Activated CD8-positive, alpha-beta memory T cell treated with anti-CD3 and anti-CD28 coated beads, Interleukin-2, amount 50 U/mL, for 48 hours (primary cell): ENCODE measurements around the gene ZNRF3.
"Not testable (repeated sequence)": the region's sequence is repeated elsewhere in the genome, so short reads cannot be mapped to it uniquely, and the experiment has no call there.

Experiments
- DNase-seq: peaks from one replicate; pipeline ENCODE4 v3.0.0-alpha.2; 2020

ZNRF3 gene

DNA sequence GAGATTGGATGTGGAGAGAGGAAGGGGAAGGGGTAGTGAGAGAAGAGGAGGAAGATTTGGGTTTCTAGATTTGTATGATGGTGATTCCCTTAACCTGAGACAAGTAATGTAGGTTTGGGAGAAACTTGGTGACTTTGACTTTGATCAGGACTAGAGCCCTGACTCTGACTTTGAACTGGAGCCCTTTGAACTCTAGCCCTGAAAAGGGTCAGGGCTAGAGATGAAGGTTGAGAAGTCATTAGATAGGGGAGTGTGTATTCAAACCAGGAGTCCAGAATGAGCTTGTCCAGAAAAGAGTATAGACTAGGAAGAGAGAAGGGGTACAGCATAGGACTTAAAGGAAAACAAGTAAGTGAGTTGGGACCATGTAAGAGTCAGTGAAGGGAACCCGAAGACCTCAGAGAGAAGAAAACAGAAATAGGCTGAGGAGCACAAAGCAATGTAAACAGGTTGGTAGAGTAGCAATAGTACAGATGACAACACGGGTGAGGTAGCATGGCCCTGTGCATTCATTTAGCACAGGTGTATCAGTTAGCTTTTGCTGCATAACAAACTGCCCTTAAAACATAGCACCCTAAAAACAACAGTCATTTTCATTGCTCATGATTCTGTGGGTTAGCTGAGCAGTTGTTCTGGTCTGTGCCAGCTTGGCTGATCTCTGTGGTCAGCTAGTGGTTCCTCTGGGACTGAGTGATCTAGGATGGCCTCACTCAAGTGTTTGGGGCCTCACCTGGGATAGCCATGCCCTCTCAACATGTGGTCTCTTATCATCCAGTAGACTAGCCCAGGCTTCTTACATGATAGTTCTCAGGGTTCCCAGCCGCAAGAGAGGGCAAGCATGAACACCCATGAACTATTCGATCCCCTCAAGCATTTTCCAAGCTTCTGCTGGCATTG, 135.2 kb downstream of the ZNRF3 start:
- no peak for DNase-seq

DNA sequence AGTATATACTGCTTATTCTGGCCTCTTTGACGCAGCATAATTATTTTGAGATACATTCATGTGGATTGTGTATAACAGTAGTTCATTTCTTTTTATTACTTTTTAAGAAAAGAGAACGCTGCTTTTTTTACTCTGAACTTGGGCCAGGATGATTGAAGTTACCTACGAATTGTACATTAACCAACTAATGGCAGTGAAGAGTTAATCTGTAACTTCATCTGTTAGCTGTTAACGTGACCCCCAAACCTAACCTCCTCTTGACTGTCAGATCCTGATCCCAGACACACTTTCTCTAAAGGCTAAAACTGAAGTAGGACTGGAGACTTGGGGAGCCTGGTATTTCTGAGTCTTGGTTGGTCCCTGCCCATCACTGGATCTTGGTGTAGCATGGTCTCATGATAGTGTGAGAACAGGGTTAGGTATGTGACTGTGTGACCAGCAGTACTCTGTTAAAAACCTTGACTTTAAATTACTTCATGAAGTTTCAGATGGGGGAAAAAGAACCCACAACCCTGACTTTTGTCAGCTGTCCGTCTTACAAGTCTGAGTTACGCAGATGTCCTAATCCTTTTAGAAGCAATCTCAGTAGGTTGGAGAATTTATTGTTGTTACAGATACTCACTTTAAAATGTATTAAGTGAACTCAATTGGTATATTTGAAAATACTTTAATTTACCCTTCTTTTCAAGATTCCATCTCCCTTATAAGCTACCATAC, 138.9 kb downstream of the ZNRF3 start:
- no peak for DNase-seq

DNA sequence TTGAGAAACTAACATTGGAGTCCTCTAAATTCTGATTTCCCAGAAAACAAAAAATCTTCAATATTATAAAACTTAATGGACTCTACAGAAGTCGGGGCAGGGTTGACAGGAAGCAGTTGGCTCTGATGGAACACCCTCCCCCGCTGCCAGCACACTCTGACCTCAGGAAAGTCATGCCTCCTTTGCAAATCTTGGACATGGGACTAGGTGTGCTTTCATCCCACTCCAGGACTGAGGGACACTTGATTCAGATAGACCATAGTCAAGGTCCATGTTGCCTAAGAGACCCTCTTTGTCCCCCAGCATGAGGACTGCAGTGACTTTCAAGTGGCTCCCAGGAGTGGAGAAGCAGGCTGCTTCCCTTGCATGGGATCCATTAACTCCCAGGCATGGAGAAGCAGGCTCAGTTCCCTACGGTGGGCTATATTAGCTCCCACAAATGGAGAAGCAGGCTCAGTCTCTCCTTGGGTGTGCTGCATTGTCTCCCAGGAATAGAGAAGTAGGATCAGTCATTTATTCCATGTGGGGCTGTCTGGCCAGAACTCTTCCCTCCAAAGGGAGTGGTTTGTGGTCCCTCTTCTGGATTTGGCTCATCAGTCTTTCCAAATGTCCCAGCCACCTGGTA, 139.9 kb downstream of the ZNRF3 start:
- DNase-seq = no peak

DNA sequence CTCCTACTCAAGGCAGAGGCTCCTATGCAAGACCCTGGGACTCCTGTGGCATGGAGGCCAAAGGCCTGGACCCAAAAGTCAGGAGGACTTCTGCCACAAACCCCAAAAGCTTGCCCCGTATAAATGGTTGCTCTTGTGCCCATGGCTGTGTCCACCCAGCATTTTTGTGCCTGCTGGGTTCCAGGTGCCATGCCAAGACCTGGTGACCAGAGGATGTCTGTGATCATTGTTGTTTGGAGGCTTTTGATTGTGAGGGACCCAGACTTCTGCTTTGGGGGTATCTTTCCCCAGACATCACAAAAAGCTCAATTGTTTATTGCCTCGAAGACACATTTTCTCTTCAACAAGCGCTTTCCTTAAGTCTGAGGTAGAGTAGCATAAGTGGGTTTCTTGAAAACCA, 143.2 kb downstream of the ZNRF3 start:
- no peak for DNase-seq

DNA sequence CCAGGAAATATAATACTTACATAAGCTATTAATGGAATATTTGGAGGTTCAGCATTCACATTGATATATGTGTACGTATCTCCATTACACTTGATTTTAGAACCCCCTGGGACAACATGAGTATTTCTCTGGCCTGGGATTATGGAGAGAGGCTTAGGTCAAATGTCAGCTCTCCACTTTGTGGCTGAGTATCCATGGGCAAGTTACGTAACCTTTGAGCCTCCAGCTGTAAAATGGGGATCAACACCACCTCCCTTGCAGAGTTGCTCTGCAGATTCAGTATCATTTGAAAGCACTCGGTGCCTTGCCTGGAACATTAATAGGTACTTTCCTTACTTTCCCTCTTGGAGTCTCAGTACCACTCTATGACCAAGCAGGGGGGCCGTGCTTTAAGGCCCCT, 145.1 kb downstream of the ZNRF3 start:
- no peak for DNase-seq

DNA sequence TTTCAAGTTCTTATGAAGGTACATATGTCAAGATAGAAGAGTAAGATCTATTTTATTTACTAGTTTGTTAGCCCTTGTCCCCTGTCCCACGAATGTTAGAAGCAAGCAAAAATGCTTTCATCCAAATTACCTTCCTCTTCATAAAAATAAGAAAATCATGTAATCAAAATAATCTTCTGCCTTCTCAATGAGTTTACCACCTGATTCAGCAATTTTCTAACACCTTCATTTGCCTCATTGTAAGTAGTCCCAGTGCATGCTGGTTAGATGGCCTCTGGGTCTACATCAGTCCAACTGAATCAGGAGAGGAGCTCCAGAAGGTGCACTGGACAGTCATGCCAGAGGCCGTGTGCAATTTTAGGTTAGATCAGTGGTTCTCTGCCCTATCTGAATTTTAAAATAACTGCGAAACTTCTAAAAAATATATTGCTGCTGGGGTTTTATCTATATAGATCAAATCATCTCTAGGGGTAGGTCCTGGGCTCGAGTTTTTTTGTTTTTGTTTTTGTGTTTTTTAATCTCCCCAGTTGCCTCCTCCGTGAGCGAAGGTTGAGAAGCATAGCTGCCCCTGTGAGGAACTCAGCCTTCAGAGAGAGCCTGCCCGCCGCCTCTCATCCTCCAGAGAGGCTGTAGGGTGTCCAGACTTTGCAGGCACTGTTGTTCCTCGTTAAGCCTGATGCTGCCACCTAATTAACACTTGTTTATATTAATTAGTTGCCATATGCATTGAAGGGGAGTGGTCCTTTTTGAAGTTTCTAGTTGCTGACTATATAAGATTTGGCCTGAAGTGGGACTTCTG, 146.0 kb downstream of the ZNRF3 start:
- no peak for DNase-seq

DNA sequence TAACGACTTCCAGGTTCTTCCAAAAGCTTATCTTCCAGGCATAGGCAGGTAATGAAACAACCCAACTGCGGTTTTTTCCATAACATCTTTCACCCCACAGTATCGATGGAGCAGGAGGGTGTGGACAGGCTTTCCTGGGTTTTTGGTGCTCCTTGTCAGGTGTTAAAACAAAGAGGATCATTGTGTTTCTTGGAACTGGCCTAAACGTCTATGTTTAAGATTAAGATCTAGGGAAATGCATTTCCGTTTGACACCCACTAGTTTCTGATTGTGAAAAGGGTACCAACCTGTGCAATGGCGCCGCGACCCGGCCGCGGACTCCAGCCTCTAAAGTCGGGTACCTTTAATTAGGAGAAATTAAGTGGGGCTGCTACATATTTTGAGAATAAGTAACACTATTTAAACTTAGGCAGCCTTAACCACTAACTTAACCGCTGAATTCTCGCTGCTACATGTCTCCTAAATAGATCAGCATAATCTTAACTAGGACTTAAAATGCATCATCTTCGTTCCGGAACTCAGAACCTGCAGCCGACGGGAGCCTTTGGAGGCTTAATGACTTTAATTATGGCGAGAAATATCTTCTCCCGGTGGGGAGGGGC, 146.7 kb downstream of the ZNRF3 start:
- DNase-seq = no peak

DNA sequence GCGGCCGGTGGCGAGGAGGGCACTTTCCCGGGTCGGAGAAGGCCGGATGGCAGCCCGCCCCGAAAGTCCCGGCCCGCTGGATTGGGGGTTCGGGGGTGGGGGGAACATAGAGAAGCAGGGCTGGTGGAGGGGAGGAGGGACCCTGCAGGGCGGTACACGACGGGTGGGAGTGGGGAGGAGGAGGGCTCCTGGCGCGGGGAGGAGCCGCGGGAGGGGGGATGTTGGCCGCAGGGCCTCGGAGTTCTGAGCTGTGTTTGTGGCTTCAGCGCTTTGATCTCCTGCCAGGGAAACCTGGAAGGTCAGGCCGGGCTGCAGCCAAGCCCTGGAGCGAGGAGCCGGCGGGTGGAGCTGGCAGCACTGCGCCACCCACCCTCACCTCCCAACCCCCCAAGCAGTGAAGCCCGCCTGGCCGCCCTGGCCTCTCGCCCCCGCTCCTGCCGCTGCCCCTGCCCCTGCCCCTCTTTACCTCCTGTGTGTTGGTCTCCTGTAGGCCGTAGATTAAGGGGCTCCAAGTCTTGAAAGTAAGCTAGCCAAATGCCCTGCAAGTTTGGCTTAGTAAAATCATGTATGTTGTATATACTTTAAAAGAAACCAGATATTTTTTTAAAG, 147.3 kb downstream of the ZNRF3 start:
- DNase-seq = no peak

DNA sequence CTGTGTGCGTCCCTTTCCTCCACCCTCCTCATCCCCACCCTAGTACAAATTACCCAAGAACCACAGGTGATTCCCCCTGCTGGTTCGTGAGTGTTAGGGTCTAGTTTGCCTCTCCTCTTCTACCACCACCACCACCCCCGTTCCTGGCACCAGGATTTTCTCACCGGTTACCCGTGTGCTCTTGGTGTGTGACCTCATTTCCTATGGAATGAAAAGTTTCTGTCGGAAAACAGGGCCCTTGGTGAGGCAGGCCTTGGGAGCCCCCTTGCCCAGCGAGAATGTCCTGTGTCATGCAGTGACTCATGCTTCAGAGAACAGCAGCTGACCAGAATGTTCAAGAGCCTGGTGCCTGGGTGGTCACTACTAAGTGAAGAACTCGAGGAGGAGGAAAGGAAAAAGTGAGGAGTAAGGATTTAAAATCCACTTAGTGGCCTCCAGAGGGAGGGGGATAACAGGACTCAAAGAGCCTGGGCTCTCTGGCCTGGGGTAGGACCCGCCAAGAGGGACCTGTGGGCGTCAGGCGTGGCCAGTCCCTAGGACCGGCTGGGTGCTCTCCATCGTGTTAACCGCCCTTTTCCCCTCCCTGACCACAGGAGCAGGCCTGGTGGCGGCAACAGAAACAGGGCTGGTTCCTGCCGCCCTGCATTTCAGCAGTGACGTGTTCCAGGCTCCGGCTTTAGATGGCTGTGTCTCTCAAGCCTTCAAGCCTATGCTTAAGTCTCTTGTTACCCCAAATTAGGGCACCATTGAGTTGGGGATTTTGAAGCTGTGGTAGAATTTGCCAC, 148.0 kb downstream of the ZNRF3 start:
- DNase-seq = no peak

DNA sequence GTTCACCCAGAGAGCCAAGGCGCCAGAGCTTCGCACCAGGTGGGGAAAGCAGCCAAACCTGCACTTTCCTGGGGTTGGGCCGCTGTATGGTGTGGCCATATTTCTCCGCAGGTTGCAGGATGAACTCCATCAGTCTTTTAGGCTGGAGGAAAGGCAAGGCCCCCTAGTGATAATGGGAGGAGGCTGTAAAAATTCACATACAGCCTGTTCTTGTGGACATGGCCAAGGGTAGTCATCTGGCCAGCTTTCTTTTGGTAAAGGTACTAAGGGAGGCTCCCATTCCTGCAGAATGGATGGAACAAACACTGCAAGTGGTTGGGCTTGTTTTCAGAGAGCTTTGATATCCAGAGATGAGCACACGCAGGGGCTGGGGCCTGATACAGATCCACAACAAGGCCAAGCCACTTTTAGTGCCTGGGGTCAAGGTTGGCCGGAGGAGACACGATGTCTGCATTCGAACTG, 148.7 kb downstream of the ZNRF3 start:
- no peak for DNase-seq

DNA sequence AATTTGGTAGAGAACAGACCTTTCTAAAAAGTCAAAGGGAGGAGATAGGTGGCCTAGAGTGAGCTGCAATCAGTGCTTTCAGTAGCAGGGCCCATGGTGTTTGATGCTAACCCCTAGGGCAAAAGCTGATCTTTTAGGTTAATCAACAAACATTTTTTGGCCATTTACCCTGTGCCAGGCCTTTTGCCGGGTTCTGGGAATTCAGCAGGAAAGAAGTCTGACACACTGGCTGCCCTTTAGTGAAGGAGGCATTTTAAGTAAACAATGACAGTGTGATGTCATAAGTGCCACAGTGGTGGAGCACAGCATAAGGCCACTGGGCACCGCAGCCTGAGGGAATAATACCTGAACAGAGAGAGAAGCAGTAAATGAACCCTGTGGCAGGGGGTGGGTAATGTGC, 149.2 kb downstream of the ZNRF3 start:
- DNase-seq = no peak

DNA sequence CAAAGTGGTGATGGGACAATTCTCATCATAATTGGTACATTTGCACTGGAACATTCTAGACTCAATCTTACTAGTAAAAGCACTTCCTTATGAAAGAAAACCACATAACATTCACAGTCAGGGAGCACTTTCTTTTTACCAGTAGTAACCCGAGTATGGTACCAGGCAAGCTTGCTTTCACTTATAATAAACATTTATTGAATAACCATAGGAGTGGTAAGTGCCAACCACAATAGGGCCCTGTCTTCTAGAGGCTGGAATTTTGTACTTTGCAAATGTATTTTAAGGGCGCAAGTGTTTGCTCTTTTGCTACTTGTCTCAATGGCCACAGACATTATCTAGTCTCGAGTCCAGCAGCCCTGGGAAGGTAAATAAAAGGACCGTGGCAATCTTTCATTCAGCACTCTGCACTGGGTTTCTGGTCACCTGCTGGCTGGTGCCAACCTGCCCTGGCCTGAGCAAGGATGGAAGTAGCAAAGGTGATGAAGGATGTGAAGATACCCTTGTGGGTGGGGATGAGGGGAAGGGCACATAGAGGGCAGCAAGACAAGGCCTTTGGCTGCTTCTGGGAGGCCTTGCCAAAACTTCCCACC, 154.1 kb downstream of the ZNRF3 start:
- DNase-seq = no peak

DNA sequence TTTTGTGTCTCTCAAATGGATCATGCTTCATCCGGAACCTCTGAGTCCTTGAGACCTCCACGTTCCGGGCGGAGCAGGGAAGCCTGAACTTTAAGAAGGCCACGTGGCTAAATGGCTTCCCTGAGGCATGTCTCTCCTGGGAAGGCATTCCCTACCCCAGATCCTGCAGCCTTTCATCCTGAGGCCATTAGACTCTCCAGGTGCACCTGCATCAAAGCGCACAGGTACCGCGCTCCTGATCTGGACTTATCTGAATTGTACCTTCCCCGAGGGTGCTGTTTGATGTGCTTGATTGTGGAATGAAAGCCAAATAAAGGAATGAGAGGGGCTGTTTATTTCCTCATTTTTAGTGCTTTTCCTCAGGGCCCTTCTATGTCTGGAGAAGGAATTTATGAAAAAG, 155.8 kb downstream of the ZNRF3 start:
- no peak for DNase-seq

DNA sequence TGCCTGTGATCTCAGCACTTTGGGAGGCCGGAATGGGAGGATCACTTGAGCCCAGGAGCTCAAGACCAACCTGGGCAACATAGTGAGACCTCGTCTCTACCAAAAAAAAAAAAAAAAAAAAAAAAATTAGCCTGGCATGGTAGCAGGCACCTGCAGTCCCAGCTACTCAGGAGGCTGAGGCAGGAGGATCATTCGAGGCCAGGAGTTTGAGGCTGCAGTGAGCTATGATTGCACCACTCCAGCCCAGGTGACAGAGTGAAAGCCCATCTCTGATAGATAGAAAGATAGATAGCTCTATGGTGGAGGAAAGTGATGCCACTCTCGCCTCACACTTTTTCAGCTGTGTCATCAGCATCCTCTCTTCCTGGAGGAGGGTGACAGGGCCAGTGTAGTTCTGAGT, 156.3 kb downstream of the ZNRF3 start:
- DNase-seq = not testable (repeated sequence)

DNA sequence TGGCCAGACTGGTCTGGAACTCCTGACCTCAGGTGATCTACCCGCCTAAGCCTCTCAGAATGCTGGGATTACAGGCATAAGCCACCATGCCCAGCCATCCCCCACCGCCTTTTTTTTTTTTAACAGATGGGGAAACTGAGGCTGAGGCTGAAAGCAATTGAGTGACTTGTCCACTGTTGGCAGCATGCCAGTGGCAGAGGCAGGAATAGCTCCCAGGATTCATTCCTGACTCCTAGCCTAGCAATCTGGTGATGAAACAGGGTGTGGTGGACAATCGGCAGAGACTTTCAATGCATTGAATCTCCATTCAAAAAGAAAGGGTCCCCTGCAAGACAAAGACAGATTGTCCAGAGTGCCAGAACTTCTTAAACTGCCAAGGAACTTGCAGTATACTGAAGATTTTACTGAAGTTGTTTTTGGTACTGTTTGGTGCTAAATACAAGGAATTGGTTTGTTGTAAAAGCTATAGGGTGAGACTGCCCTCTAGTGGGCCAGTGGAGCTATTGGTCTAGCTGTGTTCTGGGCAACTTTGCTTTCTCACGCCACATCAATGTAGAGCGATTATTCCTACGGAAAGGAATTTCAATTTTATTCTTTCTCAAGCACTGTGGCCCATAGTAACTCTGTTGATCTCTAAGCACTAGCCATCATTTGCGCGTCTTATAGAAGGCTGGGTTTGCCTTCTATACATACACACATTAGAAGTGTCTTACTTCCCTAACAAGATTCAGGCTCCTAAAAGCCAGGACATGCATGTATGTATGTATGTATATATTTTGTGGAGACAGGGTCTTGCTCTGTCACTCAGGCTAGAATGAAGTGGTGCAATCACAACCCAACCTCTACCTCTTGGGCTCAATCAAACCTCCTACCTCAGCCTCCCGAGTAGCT, 157.3 kb downstream of the ZNRF3 start:
- DNase-seq = peak; percentile 64

DNA sequence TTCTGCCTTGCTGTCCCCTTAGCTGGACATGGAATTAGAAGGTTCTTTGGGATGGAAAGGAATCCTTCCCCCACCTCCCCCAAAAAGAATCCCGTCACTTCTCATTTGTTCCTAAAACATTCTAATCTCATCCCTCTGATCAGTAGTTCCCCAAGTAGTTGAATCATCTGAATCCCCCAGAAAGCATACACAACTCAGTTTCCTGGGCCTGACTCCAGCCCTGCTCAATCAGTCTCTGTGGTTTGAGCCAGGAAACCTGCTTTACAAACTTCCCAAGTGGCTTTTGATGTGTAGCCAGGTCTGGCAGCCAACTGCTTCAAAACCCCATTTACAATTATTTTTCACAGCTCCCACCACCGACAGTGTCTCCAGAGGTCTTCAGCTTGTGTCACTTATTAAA, 158.0 kb downstream of the ZNRF3 start:
- no peak for DNase-seq

DNA sequence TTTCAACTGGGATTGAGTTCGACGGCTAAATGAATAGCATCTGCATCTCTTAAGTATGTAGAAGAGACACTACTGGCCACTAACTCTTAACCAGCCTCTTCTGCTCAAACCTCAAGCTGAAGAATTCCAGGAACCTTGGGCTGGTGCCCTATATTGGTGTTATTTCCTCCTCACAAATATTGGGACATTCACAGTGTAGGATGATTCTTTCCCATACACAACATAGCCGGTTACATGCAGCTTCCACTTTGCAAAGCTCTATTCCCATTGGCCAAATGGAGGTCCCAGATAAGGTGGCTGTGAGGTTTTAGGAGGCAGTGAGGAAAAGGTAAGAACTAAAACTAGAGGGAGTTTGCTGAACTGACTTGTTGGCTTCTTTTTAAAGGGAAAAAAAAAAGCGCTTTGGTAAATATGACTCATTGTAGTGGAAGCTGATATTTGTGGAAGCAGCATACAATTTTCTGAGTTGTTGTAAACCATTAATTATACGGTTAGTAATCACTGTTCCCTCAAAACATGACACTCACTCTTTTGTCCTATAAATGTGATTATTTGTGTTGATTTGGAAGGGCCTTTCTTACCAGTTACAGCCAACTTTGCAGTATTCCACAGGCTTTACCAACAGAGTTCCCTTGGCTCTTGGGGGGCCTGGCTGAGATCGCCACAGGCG, 160.7 kb downstream of the ZNRF3 start:
- no peak for DNase-seq

DNA sequence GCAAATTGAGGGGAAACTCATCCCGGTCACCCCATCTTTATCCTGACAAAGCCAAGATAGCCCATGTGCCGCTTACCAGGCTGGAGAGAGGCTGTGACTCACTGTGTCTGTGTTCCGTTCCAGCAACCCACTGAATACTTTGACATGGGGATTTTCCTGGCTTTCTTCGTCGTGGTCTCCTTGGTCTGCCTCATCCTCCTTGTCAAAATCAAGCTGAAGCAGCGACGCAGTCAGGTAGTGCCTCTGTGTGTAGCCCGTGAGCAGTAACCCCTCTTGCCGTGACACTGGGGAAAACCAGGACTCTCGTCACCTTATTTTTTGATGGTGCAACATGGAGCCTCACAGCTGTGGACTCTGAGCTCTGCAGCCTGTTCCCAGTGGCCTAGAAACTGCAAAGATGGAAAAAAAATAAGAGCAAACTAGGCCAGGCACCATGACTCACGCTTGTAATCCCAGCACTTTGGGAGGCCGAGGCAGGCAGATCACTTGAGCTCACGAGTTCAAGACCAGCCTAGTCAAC, 161.3 kb downstream of the ZNRF3 start:
- no peak for DNase-seq
